ENCODE results near the gene ATL2. TPM values are rescaled to one million over a fixed set of nuclear protein-coding genes. Genes with fewer than 3 reads are reported as not detected.

The ATL2 gene
- total RNA-seq (44.1 TPM), polyA plus RNA-seq (ENCODE audit: insufficient read depth in 1 of 8, insufficient read length in 8 of 8, low replicate concordance in 1 of 8) (10 to 100 TPM; 28.1 to 37.9 (median 31.7) TPM)
- long read RNA-seq, donor 1, partial matches to known transcripts: 0 of 2 reads
- long read RNA-seq, donor 1, other reads (novel, unspliced or antisense): 0 of 2 reads
- long read RNA-seq, donor 2: 0 reads
- long read RNA-seq, donor 3, transcript ATL2-201 (13 exons, 2,868 nt): major isoform, 5 of 6 reads
- long read RNA-seq, donor 3, partial matches to known transcripts: 0 of 6 reads
- long read RNA-seq, donor 3, other reads (novel, unspliced or antisense): 0 of 6 reads
- long read RNA-seq, donor 4, partial matches to known transcripts: 0 of 1 reads
- long read RNA-seq, donor 4, other reads (novel, unspliced or antisense): 0 of 1 reads
- long read RNA-seq, donor 5, transcript ATL2-201 (13 exons, 2,868 nt): major isoform, 6 of 7 reads
- long read RNA-seq, donor 5, partial matches to known transcripts: 0 of 7 reads
- long read RNA-seq, donor 5, other reads (novel, unspliced or antisense): 0 of 7 reads
- long read RNA-seq, donor 6, partial matches to known transcripts: 0 of 4 reads
- long read RNA-seq, donor 6, other reads (novel, unspliced or antisense): 0 of 4 reads
- long read RNA-seq, donor 7, partial matches to known transcripts: 0 of 3 reads
- long read RNA-seq, donor 7, other reads (novel, unspliced or antisense): 0 of 3 reads
- long read RNA-seq, donor 8, partial matches to known transcripts: 0 of 1 reads
- long read RNA-seq, donor 8, other reads (novel, unspliced or antisense): 0 of 1 reads
- long read RNA-seq, donor 9, partial matches to known transcripts: 0 of 1 reads
- long read RNA-seq, donor 9, other reads (novel, unspliced or antisense): 0 of 1 reads
- long read RNA-seq, donor 10, transcript ATL2-201 (13 exons, 2,868 nt): major isoform, 6 of 7 reads
- long read RNA-seq, donor 10, partial matches to known transcripts: 0 of 7 reads
- long read RNA-seq, donor 10, other reads (novel, unspliced or antisense): 0 of 7 reads
- long read RNA-seq, donor 11, partial matches to known transcripts: 0 of 6 reads
- long read RNA-seq, donor 11, other reads (novel, unspliced or antisense): 0 of 6 reads

GRCh38 chr2:38377050-38377828 is at the start of gene ATL2:
ATL2 (minus strand) TSS chr2:38377273; CDS start chr2:38377260, 13 bp downstream.
- no peaks in the 10 kb centered on the region for H3K36me3 ChIP-seq (ENCODE audit: control insufficient read depth, insufficient read depth, low read length)
- H3K9me3 ChIP-seq (replicated peaks; ENCODE audit: control insufficient read depth, low read depth, low read length): no peaks in the 10 kb centered on the region
- DNase-seq: peak; percentile 99
- H3K27ac ChIP-seq (ENCODE audit: low read length): peak within 1 kb of the TSS; percentile 93
- WGBS (ENCODE audit: insufficient coverage): under 1% methylated on average over 57 of the region's 73 CpGs
- no peaks in the 10 kb centered on the region for H3K27me3 ChIP-seq (ENCODE audit: control insufficient read depth, insufficient read depth, low read length)
- H3K4me3 ChIP-seq (ENCODE audit: low read length): peak within 1 kb of the TSS; percentile 70
- H3K4me1 ChIP-seq (ENCODE audit: control insufficient read depth, insufficient read depth, low read length): peaks cover 12% of the 10 kb centered on the region

GRCh38 chr2:38423763-38424162 is 46.7 kb upstream of the ATL2 start:
- WGBS (ENCODE audit: insufficient coverage): 67% methylated on average over 3 of the region's 3 CpGs
- no peak overlapping the region for H3K4me3 ChIP-seq (ENCODE audit: low read length)
- no peak for DNase-seq
- no peak overlapping the region for H3K27ac ChIP-seq (ENCODE audit: low read length)
- peaks cover 4% of the 10 kb centered on the region for H3K4me1 ChIP-seq (ENCODE audit: control insufficient read depth, insufficient read depth, low read length)
- H3K9me3 ChIP-seq (replicated peaks; ENCODE audit: control insufficient read depth, low read depth, low read length): no peaks in the 10 kb centered on the region
- H3K27me3 ChIP-seq (ENCODE audit: control insufficient read depth, insufficient read depth, low read length): peaks cover 2% of the 10 kb centered on the region
- H3K36me3 ChIP-seq (ENCODE audit: control insufficient read depth, insufficient read depth, low read length): no peaks in the 10 kb centered on the region

GRCh38 chr2:38421274-38422056 is 44.4 kb upstream of the ATL2 start:
- WGBS (ENCODE audit: insufficient coverage): 25% methylated on average over 1 of the region's 11 CpGs
- H3K27ac ChIP-seq (ENCODE audit: low read length): no peak overlapping the region
- H3K4me3 ChIP-seq (ENCODE audit: low read length): no peak overlapping the region
- H3K4me1 ChIP-seq (ENCODE audit: control insufficient read depth, insufficient read depth, low read length): no peaks in the 10 kb centered on the region
- no peak for DNase-seq
- H3K9me3 ChIP-seq (replicated peaks; ENCODE audit: control insufficient read depth, low read depth, low read length): no peaks in the 10 kb centered on the region
- H3K27me3 ChIP-seq (ENCODE audit: control insufficient read depth, insufficient read depth, low read length): peaks cover 2% of the 10 kb centered on the region
- H3K36me3 ChIP-seq (ENCODE audit: control insufficient read depth, insufficient read depth, low read length): no peaks in the 10 kb centered on the region

GRCh38 chr2:38419499-38419898 is 42.4 kb upstream of the ATL2 start:
- no CpG with 5 or more reads among the region's 5 CpGs for WGBS (ENCODE audit: insufficient coverage)
- DNase-seq: no peak
- no peaks in the 10 kb centered on the region for H3K36me3 ChIP-seq (ENCODE audit: control insufficient read depth, insufficient read depth, low read length)
- no peaks in the 10 kb centered on the region for H3K4me1 ChIP-seq (ENCODE audit: control insufficient read depth, insufficient read depth, low read length)
- H3K27ac ChIP-seq (ENCODE audit: low read length): no peak overlapping the region
- no peaks in the 10 kb centered on the region for H3K27me3 ChIP-seq (ENCODE audit: control insufficient read depth, insufficient read depth, low read length)
- H3K9me3 ChIP-seq (replicated peaks; ENCODE audit: control insufficient read depth, low read depth, low read length): no peaks in the 10 kb centered on the region
- no peak overlapping the region for H3K4me3 ChIP-seq (ENCODE audit: low read length)

GRCh38 chr2:38418735-38419134 is 41.7 kb upstream of the ATL2 start:
- Histone ChIP-seq H3K36me3 (ENCODE audit: control insufficient read depth, insufficient read depth, low read length) (no peaks in the 10 kb centered on the region), H3K27me3 (ENCODE audit: control insufficient read depth, insufficient read depth, low read length) (no peaks in the 10 kb centered on the region), H3K9me3 (replicated peaks; ENCODE audit: control insufficient read depth, low read depth, low read length) (no peaks in the 10 kb centered on the region), H3K4me1 (ENCODE audit: control insufficient read depth, insufficient read depth, low read length) (no peaks in the 10 kb centered on the region), H3K27ac (ENCODE audit: low read length) (no peak overlapping the region), H3K4me3 (ENCODE audit: low read length) (no peak overlapping the region)
- no peak for DNase-seq
- 100% methylated on average over 1 of the region's 2 CpGs for WGBS (ENCODE audit: insufficient coverage)

DNA sequence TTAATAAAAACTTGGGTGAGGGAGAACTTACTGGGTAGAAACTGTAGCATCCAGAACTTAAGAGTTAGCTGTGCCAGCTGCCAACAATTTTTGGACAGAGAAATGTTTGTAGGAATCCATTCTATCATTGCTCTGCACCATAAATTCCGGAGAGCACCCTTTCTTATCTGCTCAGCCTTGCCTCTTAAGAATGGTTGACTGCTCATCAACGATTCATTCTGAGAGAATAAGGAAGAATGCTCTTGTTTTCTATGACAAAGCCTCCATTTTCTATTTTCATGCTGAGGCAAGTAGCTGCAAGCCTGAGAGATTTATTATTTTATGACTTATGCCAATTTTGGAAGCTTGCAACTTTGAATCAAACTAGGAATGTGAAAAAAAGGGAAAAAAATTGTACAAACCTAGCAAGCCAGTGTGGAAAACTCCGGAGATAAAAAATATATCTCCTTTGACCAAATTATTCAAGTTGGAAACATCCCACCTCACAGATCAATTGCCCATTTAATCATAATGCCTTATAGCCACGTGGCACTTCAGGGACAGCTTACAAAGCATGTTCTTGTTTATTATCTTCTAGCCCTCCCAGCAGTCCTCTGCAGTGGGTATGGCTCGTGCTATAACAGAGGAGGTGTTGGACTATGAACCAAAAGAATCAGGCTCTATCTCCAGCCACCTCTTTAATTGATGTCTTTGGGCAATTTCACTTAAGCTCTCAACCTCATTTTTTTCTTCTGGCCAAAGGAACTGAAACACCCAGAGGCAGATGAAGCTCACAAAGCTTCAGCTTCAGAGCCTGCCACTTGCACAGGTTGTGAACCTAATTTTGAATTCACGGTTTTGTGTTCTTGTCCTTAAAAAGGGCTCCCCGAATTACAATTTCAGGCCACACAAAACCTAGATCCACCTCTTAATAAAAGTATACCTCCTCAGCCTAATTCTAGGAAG is 40.9 kb upstream of the ATL2 start:
- H3K4me1 ChIP-seq (ENCODE audit: control insufficient read depth, insufficient read depth, low read length): no peaks in the 10 kb centered on the region
- WGBS (ENCODE audit: insufficient coverage): 90% methylated on average over 2 of the region's 7 CpGs
- H3K36me3 ChIP-seq (ENCODE audit: control insufficient read depth, insufficient read depth, low read length): no peaks in the 10 kb centered on the region
- DNase-seq: peak; percentile 14
- no peak overlapping the region for H3K27ac ChIP-seq (ENCODE audit: low read length)
- peaks cover under 1% of the 10 kb centered on the region for H3K9me3 ChIP-seq (replicated peaks; ENCODE audit: control insufficient read depth, low read depth, low read length)
- no peaks in the 10 kb centered on the region for H3K27me3 ChIP-seq (ENCODE audit: control insufficient read depth, insufficient read depth, low read length)
- H3K4me3 ChIP-seq (ENCODE audit: low read length): no peak overlapping the region

GRCh38 chr2:38416296-38417036 is 39.4 kb upstream of the ATL2 start:
- H3K4me1 ChIP-seq (ENCODE audit: control insufficient read depth, insufficient read depth, low read length): no peaks in the 10 kb centered on the region
- H3K27ac ChIP-seq (ENCODE audit: low read length): no peak overlapping the region
- H3K27me3 ChIP-seq (ENCODE audit: control insufficient read depth, insufficient read depth, low read length): no peaks in the 10 kb centered on the region
- WGBS (ENCODE audit: insufficient coverage): 84% methylated on average over 7 of the region's 9 CpGs
- no peaks in the 10 kb centered on the region for H3K36me3 ChIP-seq (ENCODE audit: control insufficient read depth, insufficient read depth, low read length)
- DNase-seq: no peak
- H3K9me3 ChIP-seq (replicated peaks; ENCODE audit: control insufficient read depth, low read depth, low read length): peaks cover 8% of the 10 kb centered on the region
- H3K4me3 ChIP-seq (ENCODE audit: low read length): no peak overlapping the region

DNA sequence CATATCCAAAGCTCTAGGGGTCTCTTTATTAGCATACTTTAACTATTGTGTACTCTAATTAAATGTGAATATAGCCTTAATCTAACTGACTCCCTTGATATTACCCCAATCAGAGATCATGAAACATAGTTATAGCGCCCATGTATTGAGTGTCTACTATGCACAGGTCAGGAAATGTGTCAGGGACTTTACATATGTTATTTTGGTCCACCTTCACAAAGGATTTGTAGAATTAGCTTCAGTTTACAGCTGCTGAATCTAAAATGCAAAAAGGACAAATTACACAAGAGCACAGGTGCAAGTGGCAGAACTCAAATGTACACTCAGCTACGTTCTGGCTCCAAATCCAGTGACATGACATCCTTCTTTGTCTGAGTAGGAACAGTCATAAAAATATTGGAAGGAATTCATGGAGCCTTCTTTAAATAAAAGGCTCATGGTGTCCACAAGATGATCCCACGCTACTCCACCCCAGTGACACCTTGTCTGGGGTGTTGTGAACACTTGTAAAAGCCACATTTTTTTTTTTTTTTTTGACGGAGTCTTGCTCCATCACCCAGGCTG is 38.7 kb upstream of the ATL2 start:
- no peak for DNase-seq

More for the DNA sequence above, 38.7 kb upstream of the ATL2 start:
- peaks cover 8% of the 10 kb centered on the region for H3K9me3 ChIP-seq (replicated peaks; ENCODE audit: control insufficient read depth, low read depth, low read length)
- H3K4me3 ChIP-seq (ENCODE audit: low read length): no peak overlapping the region
- H3K27me3 ChIP-seq (ENCODE audit: control insufficient read depth, insufficient read depth, low read length): no peaks in the 10 kb centered on the region
- no peaks in the 10 kb centered on the region for H3K36me3 ChIP-seq (ENCODE audit: control insufficient read depth, insufficient read depth, low read length)
- H3K27ac ChIP-seq (ENCODE audit: low read length): no peak overlapping the region
- no peaks in the 10 kb centered on the region for H3K4me1 ChIP-seq (ENCODE audit: control insufficient read depth, insufficient read depth, low read length)
- 43% methylated on average over 2 of the region's 4 CpGs for WGBS (ENCODE audit: insufficient coverage)

Measured in muscle of leg (tissue), 16 donors.